ENCODE measurements around the gene ADGRV1. TPM values are rescaled to one million over a fixed set of nuclear protein-coding genes. Genes with fewer than 3 reads are reported as not detected.

The ADGRV1 gene
- total and polyA plus RNA-seq, 9 of the 15 experiments (the other 6 are each of a cell fraction or from before 2014, with no cell fraction given), result 21.7 to 156 (median 58.2) TPM

GRCh38 chr5:90878549-90879196 is 320.1 kb downstream of the ADGRV1 start (continued):
- TF ChIP-seq ATF3 (IDR thresholded peaks at IDR 0.05) (peak; percentile 61), ATF3 (CRISPR knock-in tag; conservative IDR thresholded peaks at IDR 0.05) (no peak), ZNF124 (CRISPR knock-in tag; IDR thresholded peaks at IDR 0.05) (no peak), EHMT2 (IDR thresholded peaks at IDR 0.05) (no peak), NELFE (IDR thresholded peaks at IDR 0.05; ENCODE audit: insufficient read depth, insufficient read length) (no peak), SMARCA4 (IDR thresholded peaks at IDR 0.05) (peak; percentile 19; the same call in 1 of the 2 replicates), NCOA2 (IDR thresholded peaks at IDR 0.05; ENCODE audit: partially characterized antibody in 2 of 2) (no peak), ATF4 (CRISPR knock-in tag; IDR thresholded peaks at IDR 0.05) (no peak), OTX1 (CRISPR knock-in tag; IDR thresholded peaks at IDR 0.05) (no peak), ZNF133 (CRISPR knock-in tag; IDR thresholded peaks at IDR 0.05) (no peak), ZNF175 (CRISPR knock-in tag; IDR thresholded peaks at IDR 0.05; ENCODE audit: low read depth) (no peak), MEF2A (IDR thresholded peaks at IDR 0.05; ENCODE audit: control insufficient read depth, low read depth, low read length) (no peak), PTBP1 (IDR thresholded peaks at IDR 0.05; ENCODE audit: low read depth, low read length) (no peak), MEIS2 (IDR thresholded peaks at IDR 0.05; ENCODE audit: partially characterized antibody) (no peak), RBM15 (IDR thresholded peaks at IDR 0.05; ENCODE audit: insufficient read depth, low read length) (no peak), ZNF583 (CRISPR knock-in tag; IDR thresholded peaks at IDR 0.05) (no peak)

All from K562 (cell line).